HepG2 (cell line): Measurements from ENCODE around the gene KLHL7. TPM values are rescaled to one million over a fixed set of nuclear protein-coding genes. Genes with fewer than 3 reads are reported as not detected.

Source experiments
- ATAC-seq: fragments of 200-7000 bp; cut with Tn5 transposase; 3 replicates; pipeline ENCODE4 v1.9.1; 2020; ENCODE audit warnings: mild to moderate bottlenecking, moderate library complexity
- BruUV-seq: library from RNA; stranded (reverse); fragments of 400-500 nt; replicated peaks from 2 replicates; lab custom pipeline; 2021; lab: Mats Ljungman, UMichigan
- CTCF ChIA-PET: fragments of 300-600 bp; formaldehyde crosslinking; extraction: SDS; loops from one replicate; lab custom pipeline; 2021; ENCODE audit warnings: low total read pairs, inconsistent platforms, low intra/inter-chr PET ratio; lab: Yijun Ruan, JAX
- POLR2A ChIA-PET: fragments of 350-600 bp; sonication (Branson Sonifier 250); formaldehyde crosslinking; loops from one replicate; lab custom pipeline; 2020; ENCODE audit warnings: antibody characterized with exemption, inconsistent platforms; lab: Yijun Ruan, JAX
- DNase-seq: peaks from one replicate; pipeline ENCODE4 v3.0.0-alpha.2; 2015; ENCODE audit warnings: low spot score
- FAIRE-seq: peaks from 3 replicates; lab custom pipeline; 2011; peaks lifted over from hg19 to GRCh38; lab: Jason Lieb, UNC
- H2AFZ ChIP-seq: one replicate; pipeline ENCODE4 v1.6.1; 2011; ENCODE audit warnings: low read length, inconsistent platforms
- H3K27ac ChIP-seq: fragments of 300-600 bp; 3 replicates; pipeline ENCODE4 v1.8.0; 2011; ENCODE audit warnings: mixed run types, mild to moderate bottlenecking, mixed read lengths, low read length, inconsistent platforms; ENCODE audit not compliant: insufficient read depth; ENCODE audit errors: extremely low read length
- H3K27me3 ChIP-seq, 2 experiments: fragments of 200-600 bp in 1 of 2; 2 replicates in 1 of 2; 3 replicates in 1 of 2; pipeline versions ENCODE4 v1.6.0 to v1.8.0; 2011; ENCODE audit warnings: low read length in 2 of 2, mild to moderate bottlenecking in 2 of 2, moderate library complexity in 2 of 2, inconsistent platforms in 1 of 2; ENCODE audit not compliant: insufficient read depth in 2 of 2, control insufficient read depth in 1 of 2
- H3K36me3 ChIP-seq, 2 experiments: fragments of 200-600 bp in 1 of 2; replicated peaks in 1 of 2; 2 replicates in 1 of 2; 3 replicates in 1 of 2; pipeline versions ENCODE4 v1.5.1 to v1.8.0; 2011; ENCODE audit warnings: low read length in 2 of 2, inconsistent platforms in 1 of 2; ENCODE audit not compliant: insufficient read depth in 2 of 2, control insufficient read depth in 1 of 2
- H3K4me1 ChIP-seq: 2 replicates; pipeline ENCODE4 v1.5.1; 2012; ENCODE audit warnings: low read length, inconsistent platforms; ENCODE audit not compliant: insufficient read depth
- H3K4me2 ChIP-seq: 2 replicates; pipeline ENCODE4 v1.6.0; 2011; ENCODE audit warnings: low read depth, low read length, inconsistent platforms
- H3K4me3 ChIP-seq, 3 experiments: fragments of 200-600 bp in 1 of 3; sonication (generic), shearing (Covaris generic) in 1 of 3; replicated peaks in 1 of 3; 2 replicates each; pipeline ENCODE4 v1.5.1; 2011 to 2016; ENCODE audit warnings: low read length in 3 of 3, inconsistent platforms in 2 of 3, low read depth in 2 of 3, mild to moderate bottlenecking in 2 of 3, control low read depth in 1 of 3, mixed read lengths in 1 of 3; ENCODE audit not compliant: insufficient read depth in 1 of 3
- H3K79me2 ChIP-seq: one replicate; pipeline ENCODE4 v1.6.1; 2011; ENCODE audit warnings: low read length, inconsistent platforms; ENCODE audit not compliant: insufficient read depth
- H3K9ac ChIP-seq: 2 replicates; pipeline ENCODE4 v1.6.0; 2011; ENCODE audit warnings: mild to moderate bottlenecking, low read depth, low read length, inconsistent platforms; ENCODE audit not compliant: insufficient read depth
- H3K9me3 ChIP-seq: 2 replicates; pipeline ENCODE4 v1.5.1; 2012; ENCODE audit warnings: mild to moderate bottlenecking, low read length
- H4K20me1 ChIP-seq: 2 replicates; pipeline ENCODE4 v1.6.0; 2011; ENCODE audit warnings: inconsistent platforms, mild to moderate bottlenecking, low read length, moderate library complexity; ENCODE audit not compliant: insufficient read depth
- ELF3 ChIP-seq: IDR thresholded peaks from 2 replicates; pipeline ENCODE4 v1.6.1; 2016; ENCODE audit warnings: missing genetic modification reagents, missing compliant biosample characterization
- HMG20B ChIP-seq: conservative IDR thresholded peaks from 2 replicates; pipeline ENCODE4 v1.6.1; 2016; ENCODE audit warnings: missing genetic modification reagents, missing compliant biosample characterization
- NFIC ChIP-seq: IDR thresholded peaks from 2 replicates; pipeline ENCODE4 v1.6.1; 2012; ENCODE audit warnings: mild to moderate bottlenecking, low read length, inconsistent platforms
- NFYC ChIP-seq: IDR thresholded peaks from 2 replicates; pipeline ENCODE4 v1.6.1; 2016; ENCODE audit warnings: missing genetic modification reagents, missing compliant biosample characterization
- SRF ChIP-seq: IDR thresholded peaks from 2 replicates; pipeline ENCODE4 v1.6.1; 2011; ENCODE audit warnings: mild to moderate bottlenecking, low read depth, low read length, moderate library complexity
- ZNF784 ChIP-seq: sonication (generic); formaldehyde crosslinking; IDR thresholded peaks from 2 replicates; pipeline ENCODE4 v1.5.1; 2020; ENCODE audit warnings: missing genetic modification reagents, mild to moderate bottlenecking, borderline replicate concordance
- WGBS: methylation state at CpG from one replicate; pipeline ENCODE4 v1.1.6; 2017; ENCODE audit warnings: low lambda C conversion rate; 5-methylcytosine and 5-hydroxymethylcytosine counted together
- in situ Hi-C: cut with HindIII; loops from 2 replicates; pipeline ENCODE4 v1.10.0; 2017; ENCODE audit warnings: low pct_unique_long_range_greater_than_20kb; ENCODE audit not compliant: extremely low pct_ligation_motif_present
- intact Hi-C: fragments of 100-400 bp; cut with micrococcal nuclease; formaldehyde crosslinking; loops from one replicate; pipeline ENCODE4 v1.10.0; 2022; ENCODE audit not compliant: unreplicated experiment
- polyA plus RNA-seq, 8 experiments: library from polyadenylated mRNA; depleted of rRNA in 3 of 8; stranded (reverse) in 7 of 8; unstranded in 1 of 8; fragments of >200 nt; fragmentation: Illumina TruSeq in 4 of 8; extraction: Trizol in 4 of 8; gene quantifications; 2 replicates each; pipeline versions ENCODE4 v1.2.1 to v1.2.3, GENCODE V29; 2011 to 2016; ENCODE audit warnings: low read depth in 4 of 8, missing spikeins in 1 of 8, mixed read lengths in 1 of 8; ENCODE audit not compliant: insufficient read depth in 1 of 8
- total RNA-seq, 5 experiments: library from RNA; depleted of rRNA; stranded (reverse); fragments of >200 nt; fragmentation: Illumina TruSeq; extraction: Trizol; gene quantifications; 2 replicates each; pipeline ENCODE4 v1.2.3, GENCODE V29; 2016; ENCODE audit warnings: low read depth in 1 of 5
- TF ChIP-seq, protein P1 (sequence below): sonication (generic); formaldehyde crosslinking; IDR thresholded peaks from 2 replicates; pipeline ENCODE4 v1.5.0; 2020; ENCODE audit warnings: mild to moderate bottlenecking, missing genetic modification reagents

The KLHL7 gene
- total and polyA plus RNA-seq, 2 of the 13 experiments (the other 11 are each of a cell fraction or from before 2014, with no cell fraction given): 16.2 to 34.4 TPM

DNA sequence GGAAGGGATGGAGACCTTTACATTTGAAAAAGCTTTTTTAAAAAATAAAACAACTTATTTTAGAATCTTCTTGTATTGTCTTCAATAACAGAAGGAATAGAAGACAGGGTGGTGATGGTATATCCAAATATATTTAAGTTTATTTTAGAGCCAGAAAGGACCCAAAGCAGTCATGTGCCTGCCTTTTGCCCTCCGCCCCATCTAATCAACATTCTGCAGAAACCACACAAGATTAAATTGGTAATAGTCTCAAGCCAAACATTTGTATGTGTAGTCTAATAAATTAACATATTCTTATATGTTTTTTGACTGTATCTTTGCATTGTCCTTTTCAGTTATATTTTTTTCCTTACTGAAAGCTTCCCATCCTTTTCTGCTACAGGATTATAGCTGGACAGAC is 59.7 kb downstream of the KLHL7 start:
- H3K27ac ChIP-seq: no peak overlapping the region
- 94% methylated on average over 1 of the region's 1 CpG for WGBS
- no peak for TF ChIP-seq ELF3 (CRISPR knock-in tag)
- no peak for TF ChIP-seq NFIC
- no peak for TF ChIP-seq SRF
- TF ChIP-seq HMG20B: no peak
- TF ChIP-seq, all 625 proteins: peak for 0
- Histone ChIP-seq H3K4me1 (no peaks in the 10 kb centered on the region), H3K9me3 (no peaks in the 10 kb centered on the region), H3K27me3 (no peaks in the 10 kb centered on the region), H2AFZ (no peak overlapping the region), H3K4me2 (no peak overlapping the region), H3K36me3 (no peaks in the 10 kb centered on the region), H3K9ac (no peak overlapping the region), H3K79me2 (no peaks in the 10 kb centered on the region), H3K4me3 (no peak overlapping the region), H4K20me1 (no peaks in the 10 kb centered on the region)
- CTCF ChIA-PET: no interaction called here
- POLR2A ChIA-PET: no interaction called here
- in situ Hi-C loops (no loop called here), intact Hi-C loops (no loop called here)
- DNase-seq (no peak), ATAC-seq (no peak), FAIRE-seq (no peak)
- BruUV-seq: no TSS peak

- no peaks in the 10 kb centered on the region for H3K4me1 ChIP-seq
- H3K36me3 ChIP-seq: 0 out of 5 replicates have a peak, but pooled peaks cover 0 to 2% of the 10 kb centered on the region in 2 experiments
- H2AFZ ChIP-seq: no peak overlapping the region
- ChIA-PET CTCF (no interaction called here), POLR2A (no interaction called here)
- DNase-seq: no peak
- in situ Hi-C loops: no loop called here
- H3K27ac ChIP-seq: no peak overlapping the region
- WGBS: 97% methylated on average over 5 of the region's 5 CpGs
- no peak overlapping the region for H3K9ac ChIP-seq
- intact Hi-C loops: no loop called here
- H3K4me2 ChIP-seq: no peak overlapping the region
- BruUV-seq: no TSS peak
- TF ChIP-seq NFYC (CRISPR knock-in tag) (no peak), ZNF784 (no peak)
- TF ChIP-seq, protein P1, sequence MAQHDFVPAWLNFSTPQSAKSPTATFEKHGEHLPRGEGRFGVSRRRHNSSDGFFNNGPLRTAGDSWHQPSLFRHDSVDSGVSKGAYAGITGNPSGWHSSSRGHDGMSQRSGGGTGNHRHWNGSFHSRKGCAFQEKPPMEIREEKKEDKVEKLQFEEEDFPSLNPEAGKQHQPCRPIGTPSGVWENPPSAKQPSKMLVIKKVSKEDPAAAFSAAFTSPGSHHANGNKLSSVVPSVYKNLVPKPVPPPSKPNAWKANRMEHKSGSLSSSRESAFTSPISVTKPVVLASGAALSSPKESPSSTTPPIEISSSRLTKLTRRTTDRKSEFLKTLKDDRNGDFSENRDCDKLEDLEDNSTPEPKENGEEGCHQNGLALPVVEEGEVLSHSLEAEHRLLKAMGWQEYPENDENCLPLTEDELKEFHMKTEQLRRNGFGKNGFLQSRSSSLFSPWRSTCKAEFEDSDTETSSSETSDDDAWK (CRISPR knock-in tag): no peak
- H3K9me3 ChIP-seq: no peaks in the 10 kb centered on the region
- FAIRE-seq: no peak
- no peaks in the 10 kb centered on the region for H3K79me2 ChIP-seq
- no peaks in the 10 kb centered on the region for H4K20me1 ChIP-seq
- ATAC-seq: no peak
- no peak overlapping the region for H3K4me3 ChIP-seq
- H3K27me3 ChIP-seq: no peaks in the 10 kb centered on the region
These were observed 62.1 kb downstream of the KLHL7 start for GRCh38 chr7:23167691-23168090.
